GM13976 (cell line): ENCODE results near the gene HPN.

Experiments used
- DNase-seq: peaks from one replicate; pipeline ENCODE4 v3.0.0; 2012; ENCODE audit warnings: low spot score
- CTCF ChIP-seq: IDR thresholded peaks from 2 replicates; pipeline ENCODE4 v1.5.1; 2012; ENCODE audit warnings: borderline replicate concordance, mild to moderate bottlenecking; ENCODE audit not compliant: insufficient read depth; ENCODE audit errors: extremely low read depth, missing control alignments, control extremely low read depth
- in situ Hi-C: fragments of 300-500 bp; cut with MboI; formaldehyde crosslinking; loops from one replicate; pipeline ENCODE4 v1.12.0; 2022; ENCODE audit warnings: low sequenced_read_pairs, mixed read lengths, inconsistent platforms; ENCODE audit not compliant: unreplicated experiment

Gene HPN

GRCh38 chr19:35053667-35054293 lies 12.3 kb downstream of the HPN start:
- DNase-seq = no peak
- TF ChIP-seq CTCF = no peak

GRCh38 chr19:35054626-35055025 lies 13.1 kb downstream of the HPN start:
- TF ChIP-seq CTCF = no peak
- in situ Hi-C loops = no loop called here
- DNase-seq = no peak

More at GRCh38 chr19:35053667-35054293, 12.3 kb downstream of the HPN start:
- in situ Hi-C loops = no loop called here

GRCh38 chr19:35055715-35056179 lies 14.2 kb downstream of the HPN start:
- in situ Hi-C loops = no loop called here
- peak; percentile 41 for DNase-seq
- TF ChIP-seq CTCF = peak; percentile 15

GRCh38 chr19:35056513-35057063 lies 15.1 kb downstream of the HPN start:
- TF ChIP-seq CTCF = no peak
- no peak for DNase-seq
- in situ Hi-C loops = no loop called here

- no peak for DNase-seq
- in situ Hi-C loops = no loop called here
- no peak for TF ChIP-seq CTCF
Observed at GRCh38 chr19:35058370-35058769, 16.8 kb downstream of the HPN start.

GRCh38 chr19:35059006-35059798 lies 17.7 kb downstream of the HPN start:
- DNase-seq = no peak
- TF ChIP-seq CTCF = no peak
- in situ Hi-C loops = no loop called here
